Body of pancreas (tissue), 4 donors: ENCODE results near the gene COL6A2. TPM values are rescaled to one million over a fixed set of nuclear protein-coding genes. Genes with fewer than 3 reads are reported as not detected.
A peak's percentile ranks its signal among the peaks of the same experiment; 100 is the strongest.

Experiments used
- ATAC-seq: fragments of 150-250 bp; one replicate; pipeline ENCODE4 v1.9.1; 2016
- DNase-seq, 4 donors: peaks; one replicate each; pipeline ENCODE4 v3.0.0-alpha.2; 2019
- H3K27ac ChIP-seq, 4 donors: fragments of 200-600 bp; sonication (generic); 1 replicate in 3 of 4; 2 replicates in 1 of 4; pipeline versions ENCODE4 v1.5.1 to v1.6.1; 2016 to 2019; ENCODE audit warnings: mild to moderate bottlenecking in 1 of 4, mixed read lengths in 1 of 4, moderate library complexity in 1 of 4
- H3K27me3 ChIP-seq, 2 donors: fragments of 200-600 bp; sonication (generic); one replicate each; pipeline ENCODE4 v1.6.0; 2016; ENCODE audit warnings: mild to moderate bottlenecking in 1 of 2
- H3K36me3 ChIP-seq, 2 donors: fragments of 200-600 bp; sonication (generic); replicated peaks in 1 of 2; 2 replicates each; pipeline ENCODE4 v1.5.1; 2016; ENCODE audit warnings: low read depth in 2 of 2; ENCODE audit not compliant: insufficient read depth in 1 of 2
- H3K4me1 ChIP-seq: fragments of 200-600 bp; sonication (generic); one replicate; pipeline ENCODE4 v1.6.0; 2016
- H3K4me3 ChIP-seq, 2 donors: fragments of 200-600 bp; sonication (generic); 1 replicate in 1 of 2; 2 replicates in 1 of 2; pipeline ENCODE4 v1.5.1; 2016 to 2019
- H3K9me3 ChIP-seq, 3 donors: fragments of 200-600 bp; sonication (generic); 1 replicate in 2 of 3; 2 replicates in 1 of 3; pipeline ENCODE4 v1.5.1; 2016
- POLR2A ChIP-seq, 3 donors: fragments of 450-650 bp; IDR thresholded peaks; one replicate each; pipeline ENCODE4 v1.6.1; 2016; ENCODE audit warnings: antibody characterized with exemption in 3 of 3, mild to moderate bottlenecking in 2 of 3
- WGBS, 2 donors: methylation state at CpG; one replicate each; pipeline ENCODE4 v1.1.5; 2017; 5-methylcytosine and 5-hydroxymethylcytosine counted together
- intact Hi-C: fragments of 100-400 bp; cut with DNase I; formaldehyde crosslinking; loops from one replicate; pipeline ENCODE4 v1.15.1; 2023
- total RNA-seq, 2 donors: library from RNA; depleted of rRNA; stranded (reverse); fragments of >200 nt; gene quantifications; one replicate each; pipeline ENCODE4 v1.1.0, GENCODE V29; 2016
- TF ChIP-seq, protein P1 (sequence below), 7 experiments: fragments of 450-650 bp in 4 of 7; fragments of 200-600 bp in 3 of 7; sonication (generic) in 3 of 7; IDR thresholded peaks; one replicate each; pipeline ENCODE4 v1.5.1; 2016 to 2019; ENCODE audit warnings: antibody characterized with exemption in 7 of 7

COL6A2 gene
- total RNA-seq, 2 donors from 2014 or later: 72.1 to 339 TPM

DNA sequence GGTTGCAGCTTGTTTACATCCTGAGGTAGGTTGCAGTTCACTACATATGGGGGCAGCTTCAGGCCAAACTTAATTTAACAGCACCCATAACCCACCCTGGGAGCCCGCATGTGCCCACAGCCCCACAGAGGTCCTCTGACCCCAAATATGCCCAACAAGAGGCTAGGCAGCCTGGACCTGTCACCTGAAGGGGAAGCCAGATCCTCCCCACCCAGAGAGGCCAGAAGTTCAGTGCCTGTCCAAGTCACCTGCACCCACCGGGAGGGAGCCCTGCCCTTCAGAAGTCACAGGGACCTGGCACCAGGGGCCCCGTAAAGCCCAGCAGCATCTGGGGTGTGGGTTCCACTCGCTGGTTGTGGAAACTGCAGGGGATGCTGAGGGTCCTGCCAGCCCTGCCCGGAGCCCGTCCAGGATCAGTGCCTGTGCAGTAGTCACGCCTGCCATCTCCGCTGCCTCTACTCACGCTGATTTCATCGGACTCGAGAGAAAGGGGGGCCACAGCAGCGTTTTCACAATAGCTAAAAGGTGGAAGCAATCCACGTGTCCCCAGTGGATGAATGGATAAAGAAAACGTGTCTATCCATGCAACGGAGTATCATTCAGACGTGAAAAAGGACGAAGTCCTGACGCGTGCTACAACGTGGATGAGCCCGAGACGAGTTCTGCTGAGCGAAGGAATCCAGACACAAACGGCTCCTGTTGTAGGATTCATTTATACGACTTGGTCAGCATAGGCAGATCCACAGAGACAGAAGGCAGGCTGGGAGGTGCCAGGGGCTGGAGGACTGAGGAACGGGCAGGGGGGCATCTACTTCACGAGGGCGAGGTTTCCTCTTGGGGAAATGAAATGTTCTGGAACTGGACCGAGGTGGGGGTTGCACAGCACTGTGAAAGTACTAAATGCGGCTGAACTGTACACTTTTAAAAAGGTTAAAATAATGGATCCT is 33.9 kb upstream of the COL6A2 start:
- Histone ChIP-seq H3K27me3 (no peaks in the 10 kb centered on the region), H3K9me3 (no peaks in the 10 kb centered on the region), H3K36me3 (no peaks in the 10 kb centered on the region), H3K27ac (no peak overlapping the region), H3K4me1 (peaks cover 13% of the 10 kb centered on the region), H3K4me3 (no peak overlapping the region)
- ATAC-seq: no peak
- no peak for DNase-seq
- intact Hi-C loops: no loop called here
- TF ChIP-seq, protein P1, sequence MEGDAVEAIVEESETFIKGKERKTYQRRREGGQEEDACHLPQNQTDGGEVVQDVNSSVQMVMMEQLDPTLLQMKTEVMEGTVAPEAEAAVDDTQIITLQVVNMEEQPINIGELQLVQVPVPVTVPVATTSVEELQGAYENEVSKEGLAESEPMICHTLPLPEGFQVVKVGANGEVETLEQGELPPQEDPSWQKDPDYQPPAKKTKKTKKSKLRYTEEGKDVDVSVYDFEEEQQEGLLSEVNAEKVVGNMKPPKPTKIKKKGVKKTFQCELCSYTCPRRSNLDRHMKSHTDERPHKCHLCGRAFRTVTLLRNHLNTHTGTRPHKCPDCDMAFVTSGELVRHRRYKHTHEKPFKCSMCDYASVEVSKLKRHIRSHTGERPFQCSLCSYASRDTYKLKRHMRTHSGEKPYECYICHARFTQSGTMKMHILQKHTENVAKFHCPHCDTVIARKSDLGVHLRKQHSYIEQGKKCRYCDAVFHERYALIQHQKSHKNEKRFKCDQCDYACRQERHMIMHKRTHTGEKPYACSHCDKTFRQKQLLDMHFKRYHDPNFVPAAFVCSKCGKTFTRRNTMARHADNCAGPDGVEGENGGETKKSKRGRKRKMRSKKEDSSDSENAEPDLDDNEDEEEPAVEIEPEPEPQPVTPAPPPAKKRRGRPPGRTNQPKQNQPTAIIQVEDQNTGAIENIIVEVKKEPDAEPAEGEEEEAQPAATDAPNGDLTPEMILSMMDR (IDR thresholded peaks at IDR 0.05): no peak
- no peak for TF ChIP-seq POLR2A (IDR thresholded peaks at IDR 0.05)
- WGBS, 2 donors: 74 to 75% methylated on average over 28 to 30 of the region's 30 CpGs

DNA sequence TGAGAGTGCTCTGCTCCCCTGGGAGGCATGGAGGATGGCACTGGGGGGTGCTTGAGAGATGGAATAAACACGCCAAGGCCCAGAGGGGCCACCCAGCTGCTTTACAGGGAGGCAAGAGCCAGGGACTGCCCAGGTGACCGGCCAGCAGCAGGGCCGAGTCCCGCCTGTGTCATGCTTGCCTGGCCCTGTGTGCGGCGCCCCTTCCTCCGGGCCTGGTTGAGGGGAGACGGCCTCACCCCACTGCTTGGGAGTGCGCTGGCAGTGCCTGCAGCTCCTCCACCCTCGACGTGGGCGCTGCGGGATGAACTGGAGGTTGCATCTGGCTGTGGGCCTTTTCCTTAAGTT is 33.1 kb upstream of the COL6A2 start:
- Histone ChIP-seq H3K4me1 (peaks cover 13% of the 10 kb centered on the region), H3K27ac (peak overlapping the region in 1 of 4 donors; percentile 17), H3K4me3 (no peak overlapping the region), H3K36me3 (no peaks in the 10 kb centered on the region), H3K9me3 (no peaks in the 10 kb centered on the region), H3K27me3 (no peaks in the 10 kb centered on the region)
- DNase-seq: no peak
- no peak for ATAC-seq
- intact Hi-C loops: no loop called here
- 57 to 68% methylated on average over 3 to 11 of the region's 13 CpGs for WGBS, 2 donors
- TF ChIP-seq, protein P1 (IDR thresholded peaks at IDR 0.05): no peak
- TF ChIP-seq POLR2A (IDR thresholded peaks at IDR 0.05): no peak

DNA sequence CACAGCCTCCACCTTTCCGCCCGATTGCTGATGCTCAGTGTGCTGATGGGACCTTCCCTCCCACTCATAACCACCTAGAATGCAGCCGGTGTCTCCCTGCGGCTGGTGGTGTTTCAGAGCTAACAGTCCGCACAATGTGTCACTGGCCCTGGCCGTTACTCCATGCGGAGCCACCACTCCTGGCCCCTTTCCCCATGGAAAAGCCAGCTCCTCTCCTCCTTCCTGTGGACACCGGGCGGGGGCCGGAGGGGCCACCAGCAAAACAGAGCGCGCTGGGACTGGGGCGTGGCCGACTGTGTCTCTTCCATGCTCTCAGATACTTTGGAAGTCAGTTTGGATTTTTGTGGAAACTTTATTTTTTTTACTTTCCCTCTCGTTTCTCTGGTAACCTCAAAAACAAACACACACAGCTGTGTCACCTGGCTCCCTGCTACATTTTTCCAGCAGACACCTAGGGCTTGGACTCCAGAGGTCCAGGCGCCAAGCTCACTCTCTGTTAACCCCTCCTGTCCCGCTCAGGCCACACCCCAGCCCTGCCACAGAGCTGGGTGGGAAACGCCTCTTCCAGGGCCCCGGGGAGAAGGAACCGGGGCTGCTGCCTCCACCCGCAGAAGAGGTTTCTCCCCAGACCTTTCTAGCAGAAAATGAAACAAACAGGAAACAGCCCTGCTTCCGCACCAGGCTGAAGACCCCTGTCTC is 32.5 kb upstream of the COL6A2 start:
- ATAC-seq: peak; percentile 36
- Histone ChIP-seq H3K4me1 (peaks cover 13% of the 10 kb centered on the region), H3K4me3 (no peak overlapping the region), H3K27me3 (no peaks in the 10 kb centered on the region), H3K27ac (peak overlapping the region in 2 of 4 donors; percentile 17 to 22), H3K36me3 (no peaks in the 10 kb centered on the region), H3K9me3 (no peaks in the 10 kb centered on the region)
- DNase-seq: peak in 2 of 4 donors; percentile 28 to 38
- TF ChIP-seq POLR2A (IDR thresholded peaks at IDR 0.05): no peak
- TF ChIP-seq, protein P1 (IDR thresholded peaks at IDR 0.05): no peak
- 16% methylated on average over 22 of the region's 22 CpGs for WGBS, 2 donors
- intact Hi-C loops: no loop called here

- H3K4me3 ChIP-seq: no peak overlapping the region
- H3K9me3 ChIP-seq: no peaks in the 10 kb centered on the region
- peaks cover 13% of the 10 kb centered on the region for H3K4me1 ChIP-seq
- TF ChIP-seq POLR2A (IDR thresholded peaks at IDR 0.05): no peak
- TF ChIP-seq, protein P1 (IDR thresholded peaks at IDR 0.05): no peak
- ATAC-seq (peak; percentile 25), DNase-seq (no peak)
- intact Hi-C loops: no loop called here
- H3K36me3 ChIP-seq: no peaks in the 10 kb centered on the region
- 56 to 57% methylated on average over 23 of the region's 23 CpGs for WGBS, 2 donors
- H3K27me3 ChIP-seq: no peaks in the 10 kb centered on the region
- H3K27ac ChIP-seq: peak overlapping the region in 2 of 4 donors; percentile 17 to 22
These were observed 31.9 kb upstream of the COL6A2 start for GRCh38 chr21:46065914-46066551.
